GM19452 (cell line): ENCODE measurements around the gene PITX1.
"Not testable (repeated sequence)": the region's sequence is repeated elsewhere in the genome, so short reads cannot be mapped to it uniquely, and the experiment has no call there.

Experiments
- ATAC-seq: cut with Tn5 transposase; IDR thresholded peaks from one replicate; pipeline ENCODE4 v1.9.1; 2021; ENCODE audit not compliant: unreplicated experiment

PITX1 gene

DNA sequence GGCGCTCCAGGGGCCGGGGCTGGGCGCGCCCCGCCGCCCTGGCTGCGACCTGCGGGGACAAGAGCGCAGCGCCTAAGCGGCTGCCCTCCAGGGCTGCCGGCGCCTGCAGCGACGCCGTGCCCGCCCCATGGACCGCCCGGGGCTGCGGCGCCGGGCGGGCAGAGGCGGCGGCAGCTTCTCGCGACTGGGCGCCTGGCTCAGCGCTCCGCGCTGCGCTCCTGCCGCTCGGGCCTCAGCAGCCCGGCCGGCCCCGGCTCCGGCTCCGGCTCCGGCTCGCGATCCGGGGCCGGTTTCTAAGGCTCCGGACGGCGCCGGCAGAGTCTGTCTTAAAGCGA, at the start of gene PITX1:
PITX1 (minus strand) TSS at position 328 of the 335 bp plus-strand sequence. CDS start 347 bp downstream, outside the sequence.
- no peak for ATAC-seq

GRCh38 chr5:135083334-135083733, 49.3 kb upstream of the PITX1 start:
- ATAC-seq, result not testable (repeated sequence)

DNA sequence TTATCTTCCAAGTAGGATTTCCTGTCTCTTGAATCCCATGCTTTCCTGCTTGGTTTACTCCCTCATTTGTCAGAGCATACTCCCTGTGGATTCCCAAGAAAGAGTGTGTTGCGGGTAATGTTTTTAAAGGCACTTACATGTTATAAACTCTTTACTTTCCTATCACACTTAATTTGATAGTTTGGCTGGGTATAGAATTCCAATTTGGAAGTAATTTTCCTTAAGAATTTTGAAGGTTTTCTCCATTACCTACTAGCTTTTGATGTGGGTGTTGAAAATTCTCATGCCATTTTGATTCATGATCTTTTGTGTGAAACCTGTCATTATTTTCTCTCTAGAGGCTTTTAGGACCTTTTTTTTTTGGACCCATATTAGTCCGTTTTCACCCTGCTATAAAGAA, 47.2 kb upstream of the PITX1 start:
- ATAC-seq, result no peak

DNA sequence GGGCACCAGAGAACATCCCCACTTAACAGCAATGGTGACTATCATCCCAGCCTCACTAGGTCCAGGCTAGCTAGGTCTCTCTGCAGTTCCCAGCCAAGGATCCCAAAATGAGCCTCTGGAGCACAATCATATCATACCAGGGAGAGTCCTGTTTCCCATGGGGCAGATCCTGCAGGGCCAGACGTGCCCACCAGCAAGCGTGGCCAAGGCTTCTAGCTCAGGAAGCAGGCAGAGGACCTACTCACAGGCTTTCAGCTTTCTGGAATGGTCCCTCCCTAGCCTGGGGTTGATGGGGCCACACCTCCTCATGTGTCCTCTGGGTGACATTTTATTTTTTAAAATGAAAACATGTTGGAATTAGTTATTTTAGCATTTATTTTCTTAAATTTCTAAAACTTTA, 45.7 kb upstream of the PITX1 start:
- no peak for ATAC-seq

DNA sequence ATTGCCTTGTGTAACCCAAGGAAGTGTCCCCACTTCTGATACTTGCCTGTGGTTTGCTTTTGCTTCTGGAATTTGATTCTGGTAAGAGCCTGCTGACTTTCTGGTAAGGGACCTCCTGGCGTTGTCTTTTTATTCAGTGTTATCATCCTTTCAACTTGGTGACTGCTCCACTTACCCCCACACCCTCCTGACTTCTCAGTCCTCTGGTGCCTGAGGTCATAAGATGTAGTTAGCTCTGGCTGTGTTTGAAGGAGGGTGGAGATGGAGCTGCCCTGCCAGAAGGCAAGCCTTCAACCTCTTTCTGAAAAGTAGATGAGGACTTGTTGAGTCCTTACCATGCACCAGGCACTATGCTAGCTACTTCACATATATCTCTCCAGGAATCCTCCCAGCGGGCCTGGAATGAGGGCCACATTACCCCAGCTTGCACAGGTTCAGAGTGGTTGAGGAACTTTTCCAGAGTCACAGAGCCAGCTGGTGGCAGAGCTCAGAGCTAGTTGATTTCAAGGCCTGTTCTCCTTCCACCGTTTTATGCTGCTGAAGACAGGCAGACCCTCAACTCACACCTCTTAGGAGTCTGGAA, 45.2 kb upstream of the PITX1 start:
- no peak for ATAC-seq

DNA sequence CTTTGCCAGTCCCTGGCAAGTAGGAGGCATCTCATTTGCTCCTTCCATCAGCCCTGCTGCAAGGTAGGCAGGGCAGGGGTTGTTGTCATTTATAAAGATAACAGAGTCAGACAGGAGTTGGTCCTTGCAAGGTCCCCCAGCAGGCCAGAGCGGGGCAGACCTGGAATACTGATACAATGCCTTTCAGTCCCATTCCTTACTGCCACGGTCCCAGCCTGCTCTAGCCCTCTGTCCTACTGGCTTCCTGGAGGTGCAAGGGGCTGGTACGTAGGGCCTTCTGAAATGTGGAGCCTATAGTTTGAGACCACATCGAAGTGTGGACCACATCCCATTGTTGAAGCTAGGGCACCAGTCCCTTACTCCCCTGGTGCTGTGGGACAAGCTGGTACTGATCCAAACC, 42.8 kb upstream of the PITX1 start:
- no peak for ATAC-seq

GRCh38 chr5:135076051-135076491, 42.0 kb upstream of the PITX1 start:
- no peak for ATAC-seq

DNA sequence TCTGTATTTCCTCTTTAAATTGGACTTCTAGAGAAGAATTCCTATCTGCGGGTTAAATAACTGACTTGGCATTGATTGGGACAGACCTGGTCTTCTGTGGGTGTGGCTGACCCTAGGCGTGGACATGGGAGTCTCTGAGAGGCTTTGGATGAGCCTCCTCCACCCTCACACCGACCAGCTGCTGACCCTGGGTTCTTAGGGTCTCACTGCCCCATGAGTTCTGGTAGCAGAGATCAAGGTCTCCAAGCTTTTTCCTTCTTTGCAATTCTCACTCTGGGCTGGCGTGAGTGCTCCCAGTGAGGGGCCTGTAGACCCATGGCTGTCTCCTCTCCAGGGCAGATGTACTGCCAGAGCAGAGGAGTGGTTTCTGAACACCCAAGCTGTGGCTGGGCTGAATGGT, 41.6 kb upstream of the PITX1 start:
- no peak for ATAC-seq

DNA sequence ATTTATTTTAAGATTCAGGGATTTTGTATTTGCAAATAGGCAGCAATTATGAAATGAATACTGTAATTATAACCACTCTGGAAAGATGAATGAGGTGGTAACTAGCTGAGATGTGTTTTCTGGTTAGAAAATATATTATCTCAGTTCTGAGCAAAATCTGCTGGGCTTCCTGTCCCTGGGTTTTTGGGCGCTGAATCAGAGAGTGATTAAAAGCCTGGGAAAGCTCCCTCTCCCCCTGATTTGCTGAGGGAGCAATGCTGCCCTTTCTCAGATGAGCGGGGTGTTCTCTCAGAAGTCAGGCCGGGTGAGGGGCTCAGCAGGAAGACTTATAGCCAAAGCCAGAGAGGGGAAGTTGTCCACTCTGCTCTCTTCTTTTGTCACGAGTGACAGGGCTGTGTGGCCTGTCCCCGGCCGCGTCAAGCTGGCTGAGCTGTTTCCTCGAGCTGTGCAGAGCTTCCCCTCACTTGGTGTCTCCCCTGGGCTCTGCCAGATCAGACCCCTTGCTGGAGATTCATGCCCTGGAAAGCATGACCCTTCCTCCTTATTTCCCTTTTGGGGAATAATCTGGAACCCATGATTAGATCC, 39.8 kb upstream of the PITX1 start:
- ATAC-seq, result no peak

- no peak for ATAC-seq
These were observed 38.6 kb upstream of the PITX1 start for GRCh38 chr5:135072387-135073281.

- ATAC-seq, result no peak
These were observed 37.3 kb upstream of the PITX1 start for GRCh38 chr5:135071311-135071710.

DNA sequence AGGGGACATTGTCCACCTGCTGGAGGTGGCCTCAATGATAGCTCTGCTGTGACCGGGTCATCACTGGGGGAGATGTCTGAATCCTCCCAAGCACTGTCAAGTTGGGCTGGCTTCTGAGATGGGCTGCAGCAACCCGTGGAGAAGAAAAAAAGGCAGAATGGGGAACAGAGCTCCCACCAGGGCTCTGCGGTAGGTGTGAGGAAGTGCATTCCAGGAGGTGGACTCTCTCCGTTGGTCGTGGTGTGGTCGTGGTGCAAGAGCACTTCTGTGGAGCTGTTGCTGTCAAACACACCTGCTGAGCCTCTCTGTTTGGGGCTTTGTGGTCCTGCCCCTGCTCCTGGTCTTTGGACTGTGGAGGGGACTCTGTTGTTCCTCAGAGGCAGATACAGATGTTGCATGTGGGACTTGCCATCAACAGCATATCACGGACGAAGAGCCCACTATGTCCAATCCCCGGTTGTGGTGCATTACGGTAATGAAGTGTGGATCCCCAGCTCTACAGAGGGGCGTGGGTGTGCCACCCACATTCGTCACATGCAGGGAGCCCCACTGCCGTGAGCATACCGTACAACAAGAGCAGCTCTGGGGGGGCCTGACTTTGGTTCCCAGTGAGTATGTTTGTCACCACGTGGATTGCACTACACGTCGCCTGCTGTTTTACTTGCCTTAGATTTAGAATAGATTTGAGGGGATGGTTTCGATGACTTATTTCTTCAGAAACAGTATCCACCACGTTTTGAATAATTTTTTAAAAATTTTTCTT, 36.0 kb upstream of the PITX1 start:
- no peak for ATAC-seq

GRCh38 chr5:135069016-135069770, 35.2 kb upstream of the PITX1 start:
- ATAC-seq, result no peak

DNA sequence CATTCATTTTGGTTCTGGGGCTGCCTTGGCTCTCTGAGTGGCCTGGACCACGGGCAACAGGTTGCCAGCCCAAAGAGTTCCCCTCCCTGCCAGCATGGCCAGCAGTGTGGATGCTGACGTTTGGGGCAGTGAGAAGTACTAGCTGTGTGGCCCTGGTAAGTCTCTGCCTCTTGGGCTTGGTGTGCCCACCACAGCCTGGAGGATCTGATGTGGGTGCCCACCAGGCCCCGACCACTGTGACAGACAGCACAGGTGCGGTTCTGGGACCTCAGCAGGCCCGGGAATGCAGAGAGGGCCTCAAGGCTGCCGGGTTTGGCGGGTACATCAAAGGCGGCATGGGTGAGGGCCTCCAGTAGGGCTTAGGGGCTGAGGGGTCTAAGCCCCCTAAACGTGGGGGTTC, 33.6 kb upstream of the PITX1 start:
- ATAC-seq, result no peak

DNA sequence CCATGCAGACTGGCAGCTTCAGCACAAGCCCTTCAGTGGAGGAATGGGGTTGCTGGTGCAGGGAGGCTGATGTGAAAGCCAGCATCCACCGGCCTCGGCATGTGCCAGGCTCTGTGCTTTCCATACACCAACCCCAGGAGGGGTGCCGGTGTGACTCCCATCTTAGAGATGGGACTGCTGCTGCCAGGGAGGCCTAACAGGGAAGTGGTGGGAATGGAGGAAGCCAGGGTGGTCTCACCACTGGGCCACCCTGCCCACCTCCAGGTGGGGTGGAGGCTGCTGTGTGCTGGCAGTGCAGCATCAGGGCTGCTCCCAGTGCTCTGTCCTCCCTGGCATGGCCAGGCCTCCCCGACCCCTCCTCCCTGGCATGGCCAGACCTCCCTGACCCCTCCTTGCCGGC, 32.8 kb upstream of the PITX1 start:
- ATAC-seq, result no peak

DNA sequence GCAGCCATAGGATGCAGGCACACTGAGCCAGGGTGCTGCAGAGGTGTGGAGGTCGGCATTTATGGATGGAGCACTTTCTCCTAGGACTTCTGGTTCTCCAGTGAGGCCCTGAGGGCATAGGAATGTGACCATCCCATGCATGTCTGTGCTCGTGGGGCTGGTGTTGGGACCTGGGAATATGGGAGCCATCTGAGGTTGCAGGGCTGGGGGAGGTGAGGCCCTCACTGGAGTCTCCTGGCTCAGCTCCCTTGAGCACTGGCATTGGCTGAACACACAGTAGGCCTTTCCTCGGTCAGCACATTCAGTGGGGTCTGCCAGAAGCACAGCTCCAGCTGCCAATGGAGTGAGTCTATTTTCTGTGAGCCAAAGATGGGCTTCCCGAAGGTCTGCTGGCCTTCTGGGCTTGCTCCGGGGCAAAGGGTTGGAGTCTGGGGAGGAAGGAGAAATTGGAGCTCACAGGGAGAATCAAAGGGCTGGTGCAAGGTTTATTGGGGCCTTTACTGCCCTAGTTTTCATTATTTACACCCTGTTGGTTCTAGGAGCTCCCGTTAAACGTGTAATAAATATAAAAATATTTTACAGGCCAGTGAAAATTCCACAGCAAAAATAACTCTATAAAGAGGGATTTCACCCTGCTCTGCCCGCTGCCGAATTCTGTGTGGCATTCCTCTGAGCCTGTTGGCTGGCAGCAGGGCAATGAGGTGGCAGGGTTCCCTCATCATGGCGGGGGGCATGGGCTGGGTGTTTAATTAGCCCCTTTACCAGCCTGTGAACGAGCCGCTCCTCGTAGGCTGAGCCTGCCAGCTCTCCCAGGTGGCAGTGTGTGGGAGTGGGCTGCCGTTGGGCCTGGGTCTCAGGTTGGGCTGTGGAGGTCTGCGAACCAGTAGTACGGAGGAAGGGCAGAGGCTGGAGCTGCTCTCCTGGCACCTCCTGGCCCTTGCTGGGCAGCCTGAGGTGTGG, 31.6 kb upstream of the PITX1 start:
- ATAC-seq, result no peak

DNA sequence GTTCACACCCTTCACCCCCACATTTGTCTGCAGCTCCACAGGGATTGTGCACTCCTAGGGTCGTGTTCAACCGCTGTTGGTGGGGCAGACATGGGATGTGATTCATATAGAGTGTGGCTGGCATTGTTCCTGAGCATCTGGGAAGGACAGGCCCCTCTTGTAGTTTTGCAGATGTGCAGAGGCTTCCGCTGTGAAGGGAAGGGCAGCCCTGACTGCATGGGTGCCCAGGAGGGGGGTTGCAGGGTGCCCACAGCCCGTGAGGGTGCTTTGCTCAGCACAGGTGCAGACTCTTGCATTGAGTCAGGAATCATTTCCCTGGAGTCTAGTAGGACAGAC, 30.2 kb upstream of the PITX1 start:
- no peak for ATAC-seq

GRCh38 chr5:135063511-135064234, 29.6 kb upstream of the PITX1 start:
- no peak for ATAC-seq

DNA sequence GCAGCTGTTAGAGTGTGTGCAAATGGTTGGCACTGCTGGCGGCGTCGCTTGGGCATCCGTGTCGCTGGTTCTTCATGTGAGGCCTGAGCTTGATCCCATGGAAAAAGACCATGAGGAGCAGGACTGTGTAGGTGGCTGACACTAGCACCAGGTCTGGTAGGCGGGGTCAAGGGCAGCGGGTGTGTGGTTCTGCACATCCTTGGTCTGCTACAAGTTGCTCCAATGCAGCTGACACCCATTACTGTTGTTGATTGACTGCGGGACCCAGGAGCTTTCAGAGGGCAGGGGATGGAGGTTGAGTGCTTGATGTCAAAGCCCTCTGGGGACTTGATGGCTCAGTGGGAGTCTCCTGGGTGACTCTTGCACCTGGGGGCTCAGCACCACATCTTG, 29.0 kb upstream of the PITX1 start:
- no peak for ATAC-seq
